ENCODE measurements around the gene HOXC9.

The HOXC9 gene

GRCh38 chr12:53963434-53964314 is 36.3 kb upstream of the HOXC9 start:
- DNase-seq (ENCODE audit: low read depth, low spot score) = no peak

- DNase-seq (ENCODE audit: low read depth, low spot score) = no peak
These were observed 35.6 kb upstream of the HOXC9 start for GRCh38 chr12:53964315-53964713.

DNA sequence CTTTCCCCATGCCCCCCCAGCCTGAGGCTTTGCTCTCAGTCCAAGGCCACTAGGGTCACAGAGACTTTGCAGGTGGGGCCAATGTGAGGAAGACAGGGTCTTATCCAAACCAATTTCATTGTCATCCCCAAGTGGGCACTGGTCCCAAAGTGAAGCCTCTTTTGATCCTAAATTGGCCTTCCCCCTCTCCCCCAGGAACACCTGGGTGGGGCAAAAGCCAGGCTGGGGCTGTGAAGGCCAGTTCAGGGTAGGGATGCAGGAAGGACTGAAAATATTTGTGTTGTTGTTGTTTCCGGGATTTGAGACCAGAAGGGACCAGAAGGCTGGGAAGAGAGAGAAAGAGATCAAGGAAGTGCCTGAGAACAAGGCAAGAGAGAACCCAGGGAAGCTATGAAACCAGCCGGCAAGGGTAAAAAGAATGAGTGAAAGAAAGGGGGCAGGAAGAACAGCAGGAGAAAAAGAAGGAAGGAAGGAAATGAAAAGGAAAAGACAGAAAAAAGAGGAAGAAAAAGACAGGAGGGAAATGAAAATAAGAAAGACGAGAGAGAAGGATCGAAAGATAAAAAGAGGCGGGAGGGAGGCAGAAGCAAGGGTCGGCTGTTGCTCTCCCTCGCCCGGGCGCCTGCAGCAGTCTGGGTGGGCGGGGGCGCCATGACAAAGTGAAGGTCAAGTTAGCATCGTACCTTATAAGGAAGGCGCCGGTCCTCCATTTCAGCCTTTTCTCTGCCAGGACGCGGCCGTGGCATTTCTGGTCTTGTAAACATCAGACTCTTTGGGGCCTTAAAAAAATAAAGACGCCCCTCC is 34.5 kb upstream of the HOXC9 start:
- DNase-seq (ENCODE audit: low read depth, low spot score) = no peak

- no peak for DNase-seq (ENCODE audit: low read depth, low spot score)
These were observed 33.9 kb upstream of the HOXC9 start for GRCh38 chr12:53966085-53966384.

DNA sequence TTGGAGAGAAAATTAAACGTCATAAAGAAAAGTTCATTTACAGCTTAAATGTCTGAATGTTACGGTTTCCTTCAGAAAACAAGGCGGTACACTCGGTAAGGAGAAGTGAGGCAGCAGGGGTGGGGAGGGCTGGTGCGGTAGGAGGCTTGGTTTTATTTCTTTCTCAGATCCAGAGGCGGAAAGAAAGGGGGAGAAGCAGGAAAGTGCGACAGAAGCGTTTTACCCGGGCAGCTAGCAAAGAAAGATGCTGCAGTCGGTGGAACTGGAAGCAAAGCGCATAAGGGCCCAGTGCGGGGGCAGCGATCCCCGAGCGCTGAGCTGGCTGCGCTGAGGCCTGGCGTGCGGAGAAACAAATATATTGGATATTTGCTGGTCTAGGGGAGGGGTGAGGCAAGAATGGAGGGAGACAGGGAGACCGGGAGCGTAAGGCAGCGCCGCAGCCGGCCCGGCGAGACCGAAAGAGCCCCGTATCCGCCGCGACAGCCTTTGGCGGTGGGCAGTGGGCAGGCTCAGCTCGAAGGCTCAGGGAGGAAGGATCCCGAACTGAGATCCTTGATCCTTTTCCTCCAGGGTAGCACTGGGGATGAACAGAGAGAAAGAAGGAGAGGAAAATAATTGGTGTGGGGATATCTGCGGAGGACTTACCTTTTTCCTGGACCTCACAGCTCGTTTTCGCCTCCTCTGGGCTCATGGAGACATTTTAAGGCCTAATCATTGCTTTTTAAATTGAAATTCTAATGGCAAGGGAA is 33.4 kb upstream of the HOXC9 start:
- DNase-seq (ENCODE audit: low read depth, low spot score) = no peak

GRCh38 chr12:53967421-53967925 is 32.5 kb upstream of the HOXC9 start:
- no peak for DNase-seq (ENCODE audit: low read depth, low spot score)

GRCh38 chr12:53968214-53969127 is 31.5 kb upstream of the HOXC9 start:
- DNase-seq (ENCODE audit: low read depth, low spot score) = no peak

GRCh38 chr12:53969588-53970259 is 30.2 kb upstream of the HOXC9 start:
- DNase-seq (ENCODE audit: low read depth, low spot score) = no peak

DNA sequence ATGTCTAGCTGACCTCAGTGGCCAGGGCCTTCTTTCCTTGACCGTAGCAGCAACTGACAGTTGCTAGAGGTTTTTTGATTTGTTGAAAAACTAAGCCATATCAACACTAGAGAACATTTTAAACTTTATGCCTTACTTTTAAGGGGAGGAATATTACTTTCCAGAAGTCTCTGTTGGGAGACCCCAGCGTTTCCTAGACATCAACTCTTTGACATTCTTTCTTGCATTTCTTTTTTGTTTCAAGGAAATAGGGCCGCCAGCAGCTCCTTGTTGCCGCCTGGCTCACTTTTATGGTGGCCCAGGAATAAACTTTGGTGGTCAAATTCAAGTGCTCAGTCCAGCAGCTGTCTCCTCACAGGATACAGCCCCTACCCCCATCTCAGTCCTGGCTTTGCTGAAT is 29.5 kb upstream of the HOXC9 start:
- DNase-seq (ENCODE audit: low read depth, low spot score) = no peak

- no peak for DNase-seq (ENCODE audit: low read depth, low spot score)
These were observed 28.8 kb upstream of the HOXC9 start for GRCh38 chr12:53971129-53971528.

- DNase-seq (ENCODE audit: low read depth, low spot score) = no peak
These were observed 28.3 kb upstream of the HOXC9 start for GRCh38 chr12:53971686-53972085.

DNA sequence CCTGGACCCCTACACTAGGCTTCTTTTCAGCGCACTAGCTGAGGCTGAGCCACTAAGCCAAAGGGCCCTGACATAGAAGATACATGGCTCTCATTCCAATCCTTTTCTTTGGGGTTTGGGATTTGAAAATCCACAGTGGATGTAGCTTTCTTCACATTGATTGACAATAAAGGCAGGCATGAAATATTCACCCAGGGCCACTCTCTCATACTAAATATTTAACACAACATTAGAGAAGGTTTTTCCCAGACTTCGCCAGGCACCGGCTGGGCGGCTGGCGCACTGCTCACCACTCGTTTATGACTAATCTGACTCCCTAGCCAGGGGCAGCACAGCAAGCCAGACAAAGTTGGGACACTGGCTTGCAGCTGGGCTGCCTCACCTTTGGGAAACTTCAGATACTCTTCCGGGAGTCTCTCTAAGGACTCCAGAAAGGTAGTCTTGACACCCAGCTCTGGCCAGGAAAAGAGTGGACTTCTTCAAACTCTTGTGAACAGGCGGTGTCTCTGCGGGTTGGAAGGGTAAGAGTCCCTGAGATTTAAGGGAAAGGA is 27.7 kb upstream of the HOXC9 start:
- no peak for DNase-seq (ENCODE audit: low read depth, low spot score)

GRCh38 chr12:53972722-53973235 is 27.2 kb upstream of the HOXC9 start, which contains the start of gene HOXC11:
TSS of gene HOXC11 (plus strand) at chr12:53973126. CDS start at chr12:53973242, 116 bp downstream.
- DNase-seq (ENCODE audit: low read depth, low spot score) = no peak

DNA sequence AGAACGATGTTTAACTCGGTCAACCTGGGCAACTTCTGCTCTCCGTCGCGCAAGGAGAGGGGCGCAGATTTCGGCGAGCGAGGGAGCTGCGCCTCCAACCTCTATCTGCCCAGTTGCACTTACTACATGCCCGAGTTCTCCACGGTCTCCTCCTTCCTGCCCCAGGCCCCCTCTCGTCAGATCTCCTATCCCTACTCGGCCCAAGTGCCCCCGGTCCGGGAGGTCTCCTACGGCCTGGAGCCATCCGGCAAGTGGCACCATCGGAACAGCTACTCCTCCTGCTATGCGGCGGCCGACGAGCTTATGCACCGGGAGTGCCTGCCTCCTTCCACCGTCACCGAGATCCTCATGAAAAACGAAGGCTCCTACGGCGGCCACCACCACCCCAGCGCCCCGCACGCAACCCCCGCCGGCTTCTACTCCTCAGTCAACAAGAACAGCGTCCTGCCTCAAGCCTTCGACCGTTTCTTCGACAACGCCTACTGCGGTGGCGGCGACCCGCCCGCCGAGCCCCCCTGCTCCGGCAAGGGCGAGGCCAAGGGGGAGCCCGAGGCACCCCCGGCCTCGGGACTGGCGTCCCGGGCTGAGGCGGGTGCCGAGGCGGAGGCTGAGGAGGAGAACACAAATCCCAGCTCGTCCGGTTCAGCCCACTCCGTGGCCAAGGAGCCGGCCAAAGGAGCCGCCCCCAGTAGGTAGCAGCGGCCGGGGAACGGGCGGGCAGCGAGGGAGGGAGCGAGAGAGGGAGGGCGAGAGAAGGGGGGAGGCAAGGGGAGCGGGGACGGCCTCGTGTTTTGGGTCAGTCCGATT is 26.5 kb upstream of the HOXC9 start:
- DNase-seq (ENCODE audit: low read depth, low spot score) = no peak

DNA sequence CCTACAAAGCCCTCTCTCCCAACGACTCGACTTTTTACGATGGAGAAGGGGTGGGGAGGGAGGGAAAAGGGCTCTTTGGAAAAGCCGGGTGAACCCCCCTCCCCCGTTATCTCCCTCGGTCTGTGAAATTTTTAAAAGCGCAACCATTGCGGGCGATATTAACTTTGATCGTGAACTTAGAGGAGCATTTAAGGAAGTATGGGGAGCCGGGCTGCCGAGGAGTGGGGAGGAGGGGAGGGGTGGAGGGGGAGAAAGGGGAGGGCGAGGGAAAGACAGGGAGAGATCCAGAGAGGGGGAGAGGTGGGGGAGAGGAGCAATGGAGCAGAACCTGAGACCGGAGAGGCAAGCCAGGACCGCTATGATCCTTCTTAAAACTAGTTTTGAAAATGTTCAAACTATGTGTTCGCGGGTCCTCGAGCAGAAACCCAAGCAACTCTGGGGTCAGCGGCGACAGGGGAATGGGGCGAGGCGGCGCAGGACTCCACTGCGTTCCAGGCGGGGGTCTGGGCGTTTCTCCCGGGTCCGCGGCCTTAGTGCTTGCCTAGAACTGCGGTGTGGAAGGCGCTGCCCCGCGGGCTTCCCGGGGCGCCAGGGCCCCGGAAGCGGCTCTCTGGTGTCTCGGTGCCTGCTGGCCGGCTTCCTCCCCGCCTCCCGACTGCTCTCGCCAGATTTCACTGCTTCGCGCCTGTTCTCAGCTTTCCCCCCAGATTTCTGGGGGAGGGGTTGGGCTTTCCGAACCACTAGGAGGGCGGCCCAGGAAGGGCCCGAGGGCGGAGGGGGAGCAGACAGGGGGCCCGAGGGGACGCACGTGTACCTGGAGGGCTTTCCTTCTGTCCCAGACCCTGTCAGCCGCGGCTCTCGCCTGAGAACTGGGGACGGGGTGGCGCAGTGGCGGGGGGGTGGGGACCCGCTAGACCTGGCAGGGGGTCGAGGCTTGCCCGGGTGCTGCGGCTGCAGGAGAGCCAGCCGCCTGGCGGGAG is 25.6 kb upstream of the HOXC9 start, which contains the start of gene HOTAIR:
TSS of gene HOTAIR (minus strand) at position 871 of the 980 bp plus-strand sequence.
- DNase-seq (ENCODE audit: low read depth, low spot score) = no peak

GRCh38 chr12:53975064-53975471 is 24.9 kb upstream of the HOXC9 start:
- DNase-seq (ENCODE audit: low read depth, low spot score) = no peak

DNA sequence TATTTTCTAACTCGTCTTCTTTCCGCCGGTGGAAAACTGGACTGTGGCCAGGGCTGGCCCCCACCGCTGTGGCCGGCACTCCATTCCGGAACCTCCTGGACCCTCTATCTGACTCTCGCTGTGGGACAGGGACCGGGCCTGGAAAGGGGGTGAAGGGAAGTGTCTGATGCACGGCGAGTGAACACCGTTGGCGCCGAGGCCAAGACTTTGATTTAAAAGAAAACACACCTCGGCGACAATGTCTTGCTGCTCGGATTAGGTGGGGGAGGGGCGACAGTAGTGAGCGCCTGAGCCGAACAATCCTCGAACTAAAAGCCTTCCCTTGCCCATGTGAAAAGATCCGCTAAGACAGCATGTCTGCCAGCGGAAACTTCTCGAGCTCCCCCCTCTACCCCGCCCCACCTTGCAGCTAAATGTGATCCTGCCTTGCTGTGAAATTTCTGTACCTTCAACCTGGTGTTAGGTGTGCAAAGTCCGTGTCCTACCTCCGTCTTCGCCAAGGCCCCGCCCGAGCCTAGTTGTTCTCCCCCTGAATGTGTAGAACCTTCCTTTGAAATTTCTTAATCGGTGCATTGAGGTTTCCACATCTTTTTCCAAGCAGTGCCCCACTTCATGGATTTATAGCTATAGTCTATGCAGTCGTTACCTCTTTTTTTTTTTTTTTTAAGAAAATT is 24.3 kb upstream of the HOXC9 start:
- DNase-seq (ENCODE audit: low read depth, low spot score) = no peak

Measured in smooth muscle cell of the brain vasculature (primary cell).